ENCODE measurements around the gene CABP1.

- TF ChIP-seq, protein P1, sequence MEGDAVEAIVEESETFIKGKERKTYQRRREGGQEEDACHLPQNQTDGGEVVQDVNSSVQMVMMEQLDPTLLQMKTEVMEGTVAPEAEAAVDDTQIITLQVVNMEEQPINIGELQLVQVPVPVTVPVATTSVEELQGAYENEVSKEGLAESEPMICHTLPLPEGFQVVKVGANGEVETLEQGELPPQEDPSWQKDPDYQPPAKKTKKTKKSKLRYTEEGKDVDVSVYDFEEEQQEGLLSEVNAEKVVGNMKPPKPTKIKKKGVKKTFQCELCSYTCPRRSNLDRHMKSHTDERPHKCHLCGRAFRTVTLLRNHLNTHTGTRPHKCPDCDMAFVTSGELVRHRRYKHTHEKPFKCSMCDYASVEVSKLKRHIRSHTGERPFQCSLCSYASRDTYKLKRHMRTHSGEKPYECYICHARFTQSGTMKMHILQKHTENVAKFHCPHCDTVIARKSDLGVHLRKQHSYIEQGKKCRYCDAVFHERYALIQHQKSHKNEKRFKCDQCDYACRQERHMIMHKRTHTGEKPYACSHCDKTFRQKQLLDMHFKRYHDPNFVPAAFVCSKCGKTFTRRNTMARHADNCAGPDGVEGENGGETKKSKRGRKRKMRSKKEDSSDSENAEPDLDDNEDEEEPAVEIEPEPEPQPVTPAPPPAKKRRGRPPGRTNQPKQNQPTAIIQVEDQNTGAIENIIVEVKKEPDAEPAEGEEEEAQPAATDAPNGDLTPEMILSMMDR (conservative IDR thresholded peaks at IDR 0.05; ENCODE audit: low read depth in 2 of 2), result no peak
- no peak for TF ChIP-seq EZH2phosphoT487 (IDR thresholded peaks at IDR 0.05; ENCODE audit: unreplicated experiment)
- TF ChIP-seq EZH2 (IDR thresholded peaks at IDR 0.05; ENCODE audit: low read depth, unreplicated experiment), result no peak
- TF ChIP-seq POLR2AphosphoS5 (IDR thresholded peaks at IDR 0.05; ENCODE audit: low read depth), result no peak
- TF ChIP-seq ZNF331 (CRISPR knock-in tag; IDR thresholded peaks at IDR 0.05; ENCODE audit: low read depth), result no peak
- no peak for TF ChIP-seq STAT1 (IDR thresholded peaks at IDR 0.05; ENCODE audit: unreplicated experiment)
- no peak for TF ChIP-seq REST (IDR thresholded peaks at IDR 0.05; ENCODE audit: unreplicated experiment)
Measured at GRCh38 chr12:120668868-120669840, 28.7 kb downstream of the CABP1 start.

Data from GM23338 (cell line).